ENCODE measurements around the gene ITGAE.
"Not testable (repeated sequence)": the region's sequence is repeated elsewhere in the genome, so short reads cannot be mapped to it uniquely, and the experiment has no call there.

The ITGAE gene

DNA sequence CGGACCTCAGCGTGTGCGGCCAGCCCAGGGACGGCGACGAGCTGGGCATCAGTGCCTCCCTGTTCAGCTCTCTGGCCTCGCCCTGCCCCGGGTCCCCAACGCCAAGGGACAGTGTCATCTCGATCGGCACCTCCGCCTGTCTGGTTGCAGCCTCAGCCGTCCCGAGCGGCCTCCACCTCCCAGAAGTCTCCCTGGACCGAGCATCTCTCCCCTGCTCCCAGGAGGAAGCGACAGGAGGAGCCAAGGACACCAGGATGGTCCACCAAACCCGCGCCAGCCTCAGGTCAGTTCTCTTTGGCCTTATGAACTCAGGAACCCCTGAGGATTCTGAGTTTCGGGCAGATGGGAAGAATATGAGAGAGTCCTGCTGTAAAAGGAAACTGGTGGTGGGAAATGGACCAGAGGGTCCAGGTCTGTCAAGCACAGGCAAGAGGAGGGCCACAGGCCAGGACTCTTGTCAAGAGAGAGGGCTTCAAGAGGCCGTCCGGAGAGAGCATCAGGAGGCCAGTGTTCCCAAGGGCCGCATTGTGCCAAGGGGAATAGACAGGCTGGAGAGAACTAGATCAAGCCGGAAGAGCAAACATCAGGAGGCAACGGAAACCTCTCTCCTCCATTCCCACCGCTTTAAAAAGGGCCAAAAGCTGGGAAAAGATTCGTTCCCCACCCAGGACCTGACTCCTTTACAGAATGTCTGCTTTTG lies 76.5 kb downstream of the ITGAE start:
- Mint-ChIP-seq H3K36me3 (ENCODE audit: insufficient read depth) (peaks cover 37% of the 10 kb centered on the region), H3K27ac (ENCODE audit: low read depth) (peak overlapping the region; percentile 81), H3K27me3 (no peaks in the 10 kb centered on the region), H3K4me3 (peak overlapping the region; percentile 81), H3K4me1 (peaks cover 30% of the 10 kb centered on the region), H3K9me3 (no peaks in the 10 kb centered on the region)
- ATAC-seq (replicated peaks; ENCODE audit: extremely low read depth, poor library complexity, severe bottlenecking) (no peak), DNase-seq (ENCODE audit: low spot score in 2 of 2) (no peak)

DNA sequence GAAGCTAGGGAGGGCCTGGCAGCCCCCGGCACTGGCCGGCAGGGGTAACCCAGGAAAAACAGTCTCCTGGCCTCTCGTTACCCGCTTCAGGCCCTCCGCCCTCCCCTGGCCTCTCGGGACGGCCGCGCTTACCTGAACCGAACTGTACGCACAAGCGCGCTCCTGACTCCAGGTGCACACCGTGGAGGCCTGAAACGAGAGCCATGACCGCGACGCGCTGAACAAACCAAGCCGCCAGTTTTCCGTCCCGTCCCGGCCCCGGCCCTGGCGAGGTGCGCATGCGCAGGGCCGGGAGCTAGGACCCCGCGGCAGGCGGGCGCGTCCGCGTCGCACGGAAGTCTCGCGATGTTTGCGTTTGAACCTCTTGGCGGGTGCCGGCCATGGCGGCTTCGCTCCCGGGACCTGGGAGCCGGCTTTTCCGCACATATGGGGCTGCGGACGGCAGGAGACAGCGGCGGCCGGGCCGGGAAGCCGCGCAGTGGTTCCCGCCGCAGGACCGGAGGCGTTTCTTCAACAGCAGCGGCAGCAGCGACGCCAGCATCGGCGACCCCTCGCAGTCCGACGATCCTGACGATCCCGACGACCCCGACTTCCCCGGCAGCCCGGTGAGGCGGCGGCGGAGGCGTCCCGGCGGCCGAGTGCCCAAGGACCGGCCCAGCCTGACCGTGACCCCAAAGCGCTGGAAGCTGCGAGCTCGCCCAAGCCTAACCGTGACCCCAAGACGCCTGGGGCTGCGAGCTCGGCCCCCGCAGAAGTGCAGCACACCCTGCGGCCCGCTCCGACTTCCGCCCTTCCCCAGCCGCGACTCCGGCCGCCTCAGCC lies 77.2 kb downstream of the ITGAE start, which contains the start of gene HASPIN:
TSS of gene HASPIN (plus strand) at position 348 of the 822 bp plus-strand sequence. CDS start at position 381, 33 bp downstream.
- Mint-ChIP-seq H3K9me3 (no peaks in the 10 kb centered on the region), H3K27me3 (no peaks in the 10 kb centered on the region), H3K36me3 (ENCODE audit: insufficient read depth) (peaks cover 42% of the 10 kb centered on the region), H3K4me3 (peak within 1 kb of the TSS; percentile 81), H3K4me1 (peaks cover 30% of the 10 kb centered on the region), H3K27ac (ENCODE audit: low read depth) (peak within 1 kb of the TSS; percentile 81)
- DNase-seq (ENCODE audit: low spot score in 2 of 2) (peak; percentile 81 to 82), ATAC-seq (replicated peaks; ENCODE audit: extremely low read depth, poor library complexity, severe bottlenecking) (peak; percentile 92)

DNA sequence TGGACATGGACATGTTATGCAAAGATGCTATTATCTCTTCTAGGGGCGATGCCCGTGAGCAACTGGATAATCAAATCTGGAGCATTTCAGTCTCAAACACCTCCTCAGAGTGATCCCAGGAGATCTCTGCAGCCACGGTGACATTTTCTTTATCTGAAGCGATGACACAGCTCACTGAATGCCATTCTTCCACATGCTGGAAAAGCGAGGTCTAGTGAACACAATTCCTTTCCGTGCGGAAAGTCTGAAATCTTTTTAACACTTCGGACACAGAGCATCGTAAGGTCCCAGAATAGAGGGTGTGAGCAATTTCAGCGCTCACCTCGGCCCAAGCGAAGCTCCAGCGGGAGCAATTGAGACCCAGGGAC lies 77.8 kb downstream of the ITGAE start:
- no peaks in the 10 kb centered on the region for H3K27me3 Mint-ChIP-seq
- peak overlapping the region; percentile 81 for H3K4me3 Mint-ChIP-seq
- no peak for ATAC-seq (replicated peaks; ENCODE audit: extremely low read depth, poor library complexity, severe bottlenecking)
- peaks cover 30% of the 10 kb centered on the region for H3K4me1 Mint-ChIP-seq
- H3K27ac Mint-ChIP-seq (ENCODE audit: low read depth) = peak overlapping the region; percentile 81
- H3K9me3 Mint-ChIP-seq = no peaks in the 10 kb centered on the region
- no peak for DNase-seq (ENCODE audit: low spot score in 2 of 2)
- peaks cover 44% of the 10 kb centered on the region for H3K36me3 Mint-ChIP-seq (ENCODE audit: insufficient read depth)

DNA sequence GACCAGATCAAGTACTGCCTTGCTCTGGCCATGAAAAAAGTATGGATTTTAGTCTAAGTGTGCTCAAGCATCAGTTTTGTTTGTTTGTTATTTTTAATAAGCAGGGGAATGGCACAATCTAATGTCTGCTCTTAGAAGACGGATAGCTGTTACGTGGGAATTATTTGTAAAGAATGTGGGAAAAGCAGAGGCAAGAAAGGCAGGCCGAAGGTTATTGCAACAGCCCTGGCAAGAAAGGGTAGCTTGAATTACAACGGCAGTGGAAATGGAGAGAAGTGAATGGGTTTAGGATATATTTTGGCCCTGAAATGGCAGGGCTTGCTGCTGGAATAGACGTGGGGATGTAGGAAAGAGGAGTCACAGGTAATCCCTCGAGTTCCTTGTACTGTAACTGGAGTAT lies 78.3 kb downstream of the ITGAE start:
- peak overlapping the region; percentile 81 for H3K4me3 Mint-ChIP-seq
- no peaks in the 10 kb centered on the region for H3K9me3 Mint-ChIP-seq
- peaks cover 44% of the 10 kb centered on the region for H3K36me3 Mint-ChIP-seq (ENCODE audit: insufficient read depth)
- H3K27ac Mint-ChIP-seq (ENCODE audit: low read depth) = peak overlapping the region; percentile 81
- H3K27me3 Mint-ChIP-seq = no peaks in the 10 kb centered on the region
- DNase-seq (ENCODE audit: low spot score in 2 of 2) = no peak
- ATAC-seq (replicated peaks; ENCODE audit: extremely low read depth, poor library complexity, severe bottlenecking) = no peak
- peaks cover 32% of the 10 kb centered on the region for H3K4me1 Mint-ChIP-seq

DNA sequence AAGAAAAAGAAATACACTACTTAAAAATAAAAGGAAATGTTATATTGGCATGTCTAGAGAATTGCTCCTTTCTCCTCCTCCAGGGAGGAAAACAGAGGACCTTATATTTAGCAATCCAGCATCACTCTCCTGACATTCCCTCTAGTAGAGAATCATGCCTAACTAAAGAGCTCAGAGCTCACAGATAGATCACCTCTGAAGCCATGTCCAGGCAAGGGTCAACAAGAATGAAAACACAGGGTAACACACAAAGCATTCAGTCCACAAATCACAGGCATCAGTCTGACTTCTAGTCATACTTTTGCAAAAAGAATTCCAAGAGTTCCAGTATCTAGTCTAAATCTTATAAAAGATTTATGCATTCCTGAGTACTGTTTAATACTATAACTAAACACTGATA lies 81.7 kb downstream of the ITGAE start:
- no peak overlapping the region for H3K4me3 Mint-ChIP-seq
- H3K4me1 Mint-ChIP-seq = peaks cover 42% of the 10 kb centered on the region
- H3K9me3 Mint-ChIP-seq = no peaks in the 10 kb centered on the region
- ATAC-seq (replicated peaks; ENCODE audit: extremely low read depth, poor library complexity, severe bottlenecking) = no peak
- H3K27me3 Mint-ChIP-seq = no peaks in the 10 kb centered on the region
- no peak for DNase-seq (ENCODE audit: low spot score in 2 of 2)
- no peak overlapping the region for H3K27ac Mint-ChIP-seq (ENCODE audit: low read depth)
- peaks cover 61% of the 10 kb centered on the region for H3K36me3 Mint-ChIP-seq (ENCODE audit: insufficient read depth)

DNA sequence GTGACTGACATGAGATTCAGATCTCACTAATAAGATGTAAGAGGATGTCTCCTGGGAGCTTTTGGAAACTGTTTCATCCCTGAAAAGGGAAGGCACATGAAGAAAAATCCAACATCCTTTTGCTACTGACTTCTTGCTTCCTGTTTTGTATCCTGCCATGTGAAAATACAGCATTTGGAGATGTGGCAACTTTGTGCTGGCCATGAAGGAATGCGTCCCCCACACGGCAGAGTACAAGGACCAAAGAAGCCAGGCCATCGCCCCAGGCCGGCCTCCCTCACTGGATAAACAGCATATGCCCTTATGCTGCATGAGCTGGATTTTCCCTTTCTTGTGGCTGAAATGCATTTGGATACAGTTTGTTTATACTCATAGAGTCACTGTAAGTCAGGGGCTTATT lies 82.8 kb downstream of the ITGAE start:
- Mint-ChIP-seq H3K27me3 (no peaks in the 10 kb centered on the region), H3K4me1 (peaks cover 42% of the 10 kb centered on the region), H3K4me3 (no peak overlapping the region), H3K36me3 (ENCODE audit: insufficient read depth) (peaks cover 51% of the 10 kb centered on the region), H3K27ac (ENCODE audit: low read depth) (no peak overlapping the region), H3K9me3 (no peaks in the 10 kb centered on the region)
- DNase-seq (ENCODE audit: low spot score in 2 of 2) (no peak), ATAC-seq (replicated peaks; ENCODE audit: extremely low read depth, poor library complexity, severe bottlenecking) (no peak)

DNA sequence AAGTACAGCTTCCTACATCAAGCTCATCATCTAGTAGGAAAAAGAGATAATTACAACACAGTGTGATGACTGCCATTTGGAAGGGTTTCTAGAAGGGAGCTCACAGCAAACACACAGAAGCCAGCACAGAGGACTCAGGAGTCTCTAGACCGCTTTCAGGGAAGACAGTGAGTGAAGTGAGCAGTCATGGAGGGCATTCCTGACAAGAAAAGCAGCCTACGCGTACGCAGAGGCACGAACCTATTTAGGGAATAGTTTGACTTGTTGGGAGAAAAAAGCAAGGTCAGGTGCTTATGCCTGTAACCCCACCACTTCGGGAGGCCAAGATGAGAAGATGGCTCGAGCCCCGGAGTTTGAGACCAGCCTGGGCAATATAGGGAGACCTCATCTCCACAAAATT lies 85.7 kb downstream of the ITGAE start:
- H3K4me3 Mint-ChIP-seq = no peak overlapping the region
- peak overlapping the region; percentile 58 for H3K27ac Mint-ChIP-seq (ENCODE audit: low read depth)
- peaks cover 46% of the 10 kb centered on the region for H3K36me3 Mint-ChIP-seq (ENCODE audit: insufficient read depth)
- no peaks in the 10 kb centered on the region for H3K27me3 Mint-ChIP-seq
- ATAC-seq (replicated peaks; ENCODE audit: extremely low read depth, poor library complexity, severe bottlenecking) = no peak
- DNase-seq (ENCODE audit: low spot score in 2 of 2) = no peak
- peaks cover 43% of the 10 kb centered on the region for H3K4me1 Mint-ChIP-seq
- H3K9me3 Mint-ChIP-seq = no peaks in the 10 kb centered on the region

DNA sequence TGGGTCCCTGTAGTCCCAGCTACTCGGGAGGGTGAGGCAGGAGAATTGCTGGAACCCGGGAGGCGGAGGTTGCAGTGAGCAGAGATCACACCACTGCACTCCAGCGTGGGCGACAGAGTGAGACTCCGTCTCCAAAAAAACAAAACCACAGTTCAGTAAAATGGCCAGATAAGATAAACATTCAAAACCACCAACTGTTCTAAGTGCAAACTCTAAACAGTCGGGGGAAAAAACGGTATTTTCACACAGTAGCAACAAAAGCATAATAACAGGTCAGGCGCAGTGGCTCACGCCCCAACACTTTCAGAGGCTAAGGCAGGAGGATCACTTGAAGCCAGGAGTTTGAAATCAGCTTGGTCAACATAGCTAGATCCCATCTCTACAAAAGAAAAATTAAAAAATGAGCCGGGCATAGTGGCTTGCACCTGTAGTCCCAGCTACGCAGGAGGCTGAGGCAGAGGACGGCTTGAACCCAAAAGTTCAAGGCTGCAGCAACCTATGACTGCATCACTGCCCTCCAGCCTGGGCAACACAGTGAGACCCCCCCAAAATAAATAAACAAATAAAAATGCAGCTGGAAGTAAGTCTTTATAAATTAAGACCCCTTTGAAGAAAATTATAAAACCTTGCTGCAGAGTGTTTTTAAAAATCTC lies 88.1 kb downstream of the ITGAE start:
- Mint-ChIP-seq H3K27ac (ENCODE audit: low read depth) (peak overlapping the region; percentile 60), H3K27me3 (no peaks in the 10 kb centered on the region), H3K9me3 (no peaks in the 10 kb centered on the region), H3K4me3 (peak overlapping the region; percentile 50), H3K4me1 (peaks cover 43% of the 10 kb centered on the region), H3K36me3 (ENCODE audit: insufficient read depth) (peaks cover 32% of the 10 kb centered on the region)
- no peak for DNase-seq (ENCODE audit: low spot score in 2 of 2)
- ATAC-seq (replicated peaks; ENCODE audit: extremely low read depth, poor library complexity, severe bottlenecking) = no peak

DNA sequence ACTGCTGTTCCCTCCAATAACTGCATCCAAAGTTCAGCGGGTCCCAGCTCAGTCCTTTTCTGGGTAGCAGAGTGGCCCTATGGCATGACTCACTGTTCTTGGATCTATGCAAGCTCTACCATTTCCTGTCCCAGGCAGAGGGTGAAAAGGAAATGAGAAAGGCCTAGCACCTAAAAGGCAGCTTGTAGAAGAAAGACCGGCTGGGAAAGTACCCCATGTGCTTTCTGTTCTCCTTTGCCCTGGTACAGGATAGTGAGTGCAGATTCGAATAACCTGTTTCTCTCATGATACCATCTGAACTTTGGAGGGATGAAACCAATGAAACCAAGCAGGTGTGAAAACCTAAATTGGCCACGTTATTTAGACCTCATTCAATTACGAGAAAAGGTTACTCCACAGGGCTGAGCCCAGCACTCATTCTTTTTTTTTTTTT lies 90.0 kb downstream of the ITGAE start:
- Mint-ChIP-seq H3K27ac (ENCODE audit: low read depth) (peak overlapping the region; percentile 35), H3K9me3 (no peaks in the 10 kb centered on the region), H3K4me1 (peaks cover 33% of the 10 kb centered on the region), H3K36me3 (ENCODE audit: insufficient read depth) (peaks cover 22% of the 10 kb centered on the region), H3K4me3 (peak overlapping the region; percentile 61), H3K27me3 (no peaks in the 10 kb centered on the region)
- ATAC-seq (replicated peaks; ENCODE audit: extremely low read depth, poor library complexity, severe bottlenecking) = peak; percentile 98
- DNase-seq (ENCODE audit: low spot score in 2 of 2) = peak in 1 of 2 donors; percentile 79

DNA sequence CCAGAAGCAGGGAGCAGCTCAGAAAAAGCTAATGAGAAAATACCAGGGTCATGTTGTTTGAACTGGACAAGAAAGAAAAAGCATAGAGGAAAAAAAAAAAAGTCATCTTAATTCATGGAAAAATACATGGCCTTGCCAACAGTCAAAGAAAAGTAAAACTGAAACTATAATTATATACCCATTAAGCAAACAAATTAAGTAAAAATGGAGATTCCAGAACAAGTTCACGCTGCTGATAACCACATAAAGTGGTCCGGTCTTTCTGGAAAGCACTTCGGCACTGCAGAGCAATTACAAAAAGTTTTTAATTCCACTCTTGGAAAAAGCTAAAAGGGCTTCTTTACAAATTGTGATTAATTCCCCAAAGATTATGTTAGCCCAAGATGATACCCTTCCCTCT lies 92.6 kb downstream of the ITGAE start:
- Mint-ChIP-seq H3K4me1 (peaks cover 39% of the 10 kb centered on the region), H3K36me3 (ENCODE audit: insufficient read depth) (peaks cover 7% of the 10 kb centered on the region), H3K27me3 (no peaks in the 10 kb centered on the region), H3K9me3 (no peaks in the 10 kb centered on the region), H3K27ac (ENCODE audit: low read depth) (no peak overlapping the region), H3K4me3 (no peak overlapping the region)
- DNase-seq (ENCODE audit: low spot score in 2 of 2) = no peak
- ATAC-seq (replicated peaks; ENCODE audit: extremely low read depth, poor library complexity, severe bottlenecking) = no peak

DNA sequence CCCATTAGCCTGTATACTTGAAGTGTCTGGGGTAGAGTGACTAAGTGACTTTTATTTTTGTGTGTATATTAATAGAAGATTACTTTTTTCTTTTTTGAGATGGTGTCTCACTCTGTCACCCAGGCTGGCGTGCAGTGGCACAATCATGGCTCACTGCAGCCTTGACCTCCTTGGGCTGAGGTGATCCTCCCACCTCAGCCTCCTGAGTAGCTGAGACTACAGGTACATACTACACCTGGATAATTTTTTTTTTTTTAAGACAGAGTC lies 95.3 kb downstream of the ITGAE start:
- peaks cover 17% of the 10 kb centered on the region for H3K4me1 Mint-ChIP-seq
- not testable (repeated sequence) for H3K27ac Mint-ChIP-seq (ENCODE audit: low read depth); H3K4me3 Mint-ChIP-seq; DNase-seq (ENCODE audit: low spot score in 2 of 2); H3K36me3 Mint-ChIP-seq (ENCODE audit: insufficient read depth); ATAC-seq (replicated peaks; ENCODE audit: extremely low read depth, poor library complexity, severe bottlenecking); H3K9me3 Mint-ChIP-seq; H3K27me3 Mint-ChIP-seq

DNA sequence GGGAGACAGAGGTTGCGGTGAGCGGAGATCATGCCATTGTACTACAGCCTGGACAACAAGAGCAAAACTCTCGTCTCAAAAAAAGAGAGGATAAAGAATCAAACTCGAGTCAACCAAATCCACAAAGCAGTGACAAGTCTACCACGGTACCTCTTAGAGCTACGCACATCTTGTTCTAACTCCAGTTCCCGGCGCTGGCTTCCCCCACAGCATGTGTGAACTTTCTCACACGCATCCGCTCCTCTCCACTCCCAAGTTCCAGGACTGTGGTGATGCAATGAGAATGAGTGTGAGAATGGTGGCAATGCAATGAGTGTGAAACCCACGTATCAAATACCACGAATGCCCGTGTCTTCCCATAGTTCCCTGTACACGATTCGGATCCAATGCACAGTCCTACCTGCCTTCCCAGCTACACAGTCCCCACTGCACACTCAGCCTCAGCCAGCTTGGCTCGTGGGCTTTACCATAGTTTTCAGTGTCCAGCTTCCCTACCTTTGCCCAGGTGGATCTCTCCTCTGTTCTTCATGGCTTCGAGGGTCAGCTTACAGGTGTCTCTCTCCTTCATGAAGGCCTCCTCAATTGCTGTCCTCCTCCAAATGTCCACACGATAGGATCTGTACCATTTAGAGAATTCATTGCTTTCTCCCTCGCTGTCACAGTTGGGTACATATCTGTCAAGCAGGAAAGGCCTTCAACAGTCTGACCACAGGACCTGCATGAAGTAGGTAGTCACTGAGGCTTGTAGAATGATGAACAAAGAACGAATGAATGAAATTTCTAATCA lies 95.9 kb downstream of the ITGAE start:
- DNase-seq (ENCODE audit: low spot score in 2 of 2) (no peak), ATAC-seq (replicated peaks; ENCODE audit: extremely low read depth, poor library complexity, severe bottlenecking) (no peak)
- peaks cover 14% of the 10 kb centered on the region for H3K4me1 Mint-ChIP-seq
- H3K27me3 Mint-ChIP-seq = no peaks in the 10 kb centered on the region
- no peak overlapping the region for H3K4me3 Mint-ChIP-seq
- H3K36me3 Mint-ChIP-seq (ENCODE audit: insufficient read depth) = no peaks in the 10 kb centered on the region
- H3K9me3 Mint-ChIP-seq = no peaks in the 10 kb centered on the region
- no peak overlapping the region for H3K27ac Mint-ChIP-seq (ENCODE audit: low read depth)

Measured in central memory CD8-positive, alpha-beta T cell (primary cell).